HG02943 (cell line): Measurements from ENCODE around the gene SLC25A10.

ENCODE experiments used
- ATAC-seq: cut with Tn5 transposase; IDR thresholded peaks from one replicate; pipeline ENCODE4 v1.9.1; 2021; ENCODE audit warnings: mild to moderate bottlenecking, low read depth, moderate library complexity; ENCODE audit not compliant: unreplicated experiment

SLC25A10 gene

GRCh38 chr17:81686614-81687013 lies 25.5 kb upstream of the SLC25A10 start:
- no peak for ATAC-seq

- ATAC-seq = no peak
These were observed 24.1 kb upstream of the SLC25A10 start for GRCh38 chr17:81687770-81688541.

GRCh38 chr17:81688616-81689015 lies 23.5 kb upstream of the SLC25A10 start:
- no peak for ATAC-seq

- ATAC-seq = no peak
These were observed 22.0 kb upstream of the SLC25A10 start for GRCh38 chr17:81690066-81690465.

- ATAC-seq = no peak
These were observed 21.5 kb upstream of the SLC25A10 start for GRCh38 chr17:81690549-81690948.

GRCh38 chr17:81691196-81691595 lies 20.9 kb upstream of the SLC25A10 start:
- ATAC-seq = no peak

GRCh38 chr17:81691608-81692007 lies 20.5 kb upstream of the SLC25A10 start:
- ATAC-seq = no peak

- no peak for ATAC-seq
These were observed 18.4 kb upstream of the SLC25A10 start for GRCh38 chr17:81693509-81694210.

- ATAC-seq = no peak
These were observed 17.3 kb upstream of the SLC25A10 start for GRCh38 chr17:81694810-81695209.

- no peak for ATAC-seq
These were observed 16.9 kb upstream of the SLC25A10 start for GRCh38 chr17:81695211-81695610.

GRCh38 chr17:81695801-81696200 lies 16.3 kb upstream of the SLC25A10 start:
- ATAC-seq = no peak

GRCh38 chr17:81696218-81696941 lies 15.7 kb upstream of the SLC25A10 start:
- ATAC-seq = no peak

GRCh38 chr17:81697261-81698044 lies 14.6 kb upstream of the SLC25A10 start:
- ATAC-seq = no peak

- no peak for ATAC-seq
These were observed 11.5 kb upstream of the SLC25A10 start for GRCh38 chr17:81700353-81701287.

GRCh38 chr17:81701288-81702071 lies 10.6 kb upstream of the SLC25A10 start:
- no peak for ATAC-seq

- ATAC-seq = peak; percentile 63
These were observed 8.9 kb upstream of the SLC25A10 start, which contains the start of gene MRPL12 for GRCh38 chr17:81702934-81703746. Gene MRPL12, plus strand, starts transcription at chr17:81703367. Its CDS starts 135 bp downstream, at chr17:81703502.

GRCh38 chr17:81703747-81704654 lies 8.1 kb upstream of the SLC25A10 start:
- peak; percentile 18 for ATAC-seq
